ENCODE results near the gene GLIPR2. TPM values are rescaled to one million over a fixed set of nuclear protein-coding genes. Genes with fewer than 3 reads are reported as not detected.

GLIPR2 gene
- total and polyA plus RNA-seq, 2 donors (not counting 3 experiments of a cell fraction or from before 2014, with no cell fraction given), result 22.0 to 42.4 TPM

- ChIA-PET CTCF (interaction anchor here (0.8 to 3.3 kb wide), 2 partner anchors 12 to 40 kb away, joined by 3 to 14 read pairs; no protein-coding TSS in a partner anchor), POLR2A (no interaction called here)
Measured at GRCh38 chr9:36126016-36126730, 10.4 kb upstream of the GLIPR2 start.

More at GRCh38 chr9:36126016-36126730, 10.4 kb upstream of the GLIPR2 start:
- H3K27ac ChIP-seq (ENCODE audit: insufficient read depth, low read depth, low read length), result no peak overlapping the region
- intact Hi-C loops (cut with micrococcal nuclease) (no loop called here), dilution Hi-C loops (cut with MboI; ENCODE audit: extremely low pct_ligation_motif_present, low sequenced_read_pairs) (no loop called here)
- H3K36me3 ChIP-seq (ENCODE audit: control insufficient read depth in 2 of 2, extremely low read depth in 1 of 2, insufficient read depth in 2 of 2, low read length in 2 of 2), result no peaks in the 10 kb centered on the region
- TF ChIP-seq CTCF (IDR thresholded peaks at IDR 0.05; ENCODE audit: extremely low read depth in 1 of 2, insufficient read depth in 1 of 2, low read depth in 1 of 2, low read length in 2 of 2), result no peak
- no peak for TF ChIP-seq EZH2 (IDR thresholded peaks at IDR 0.05; ENCODE audit: borderline replicate concordance, low read depth, low read length, severe bottlenecking)
- TF ChIP-seq FOS (IDR thresholded peaks at IDR 0.05; ENCODE audit: borderline replicate concordance, insufficient read depth, low read length), result no peak
- no peak for TF ChIP-seq MAX (IDR thresholded peaks at IDR 0.05; ENCODE audit: insufficient read depth, insufficient read length)
- no peak for TF ChIP-seq POLR2A (IDR thresholded peaks at IDR 0.05; ENCODE audit: low read depth, low read length)
- no peak for TF ChIP-seq MYC (IDR thresholded peaks at IDR 0.05; ENCODE audit: low read depth, low read length)
- TF ChIP-seq JUN (IDR thresholded peaks at IDR 0.05; ENCODE audit: borderline replicate concordance, insufficient read depth, insufficient read length, low read depth), result no peak
- TF ChIP-seq GATA2 (IDR thresholded peaks at IDR 0.05; ENCODE audit: insufficient read depth, insufficient read length, low read depth, low read length), result no peak
- TF ChIP-seq POLR2AphosphoS5 (IDR thresholded peaks at IDR 0.05; ENCODE audit: insufficient read depth, low read depth, low read length), result no peak
- no peaks in the 10 kb centered on the region for H3K4me1 ChIP-seq (ENCODE audit: control insufficient read depth, extremely low read depth, insufficient read depth, low read length)
- DNase-seq (ENCODE audit: low read depth, low spot score) (no peak), FAIRE-seq (no peak)
- no peaks in the 10 kb centered on the region for H4K20me1 ChIP-seq (replicated peaks; ENCODE audit: control insufficient read depth, extremely low read depth, insufficient read depth, low read length)
- H2AFZ ChIP-seq (ENCODE audit: low read depth, low read length), result no peak overlapping the region
- BruUV-seq (replicated peaks), result no TSS peak
- H3K4me3 ChIP-seq (replicated peaks in 1 of 3; ENCODE audit: insufficient read depth in 1 of 3, low read depth in 1 of 3, low read length in 3 of 3), result no peak overlapping the region
- H3K79me2 ChIP-seq (ENCODE audit: control insufficient read depth, insufficient read depth, low read length), result no peaks in the 10 kb centered on the region
- no peaks in the 10 kb centered on the region for H3K9me1 ChIP-seq (replicated peaks; ENCODE audit: control insufficient read depth, extremely low read depth, insufficient read depth, low read length)
- H3K9me3 ChIP-seq (replicated peaks; ENCODE audit: control insufficient read depth, insufficient read depth, low read length), result no peaks in the 10 kb centered on the region
- no peak overlapping the region for H3K4me2 ChIP-seq (ENCODE audit: insufficient read depth, low read length)
- H3K9ac ChIP-seq (replicated peaks; ENCODE audit: extremely low read depth, insufficient read depth, low read length), result no peak overlapping the region
- no peaks in the 10 kb centered on the region for H3K27me3 ChIP-seq (ENCODE audit: control insufficient read depth in 2 of 2, insufficient read depth in 2 of 2, low read length in 2 of 2)
